ENCODE data around the gene TNFAIP8L3. TPM values are rescaled to one million over a fixed set of nuclear protein-coding genes. Genes with fewer than 3 reads are reported as not detected.
"Not testable (repeated sequence)": the region's sequence is repeated elsewhere in the genome, so short reads cannot be mapped to it uniquely, and the experiment has no call there.

Gene TNFAIP8L3
- not detected for polyA plus RNA-seq (2013, experiment 1 of 4)
- polyA plus RNA-seq (2013, experiment 2 of 4): 0.12 TPM
- polyA plus RNA-seq (2013, experiment 3 of 4): not detected
- polyA plus RNA-seq (2013, experiment 4 of 4): 0.12 TPM

GRCh38 chr15:51094606-51095569, at the start of gene TNFAIP8L3:
Gene TNFAIP8L3, minus strand, starts transcription at chr15:51094906. Its CDS starts 311 bp downstream, at chr15:51094595.
- Histone ChIP-seq H3K4me3 (ENCODE audit: insufficient read depth, low read depth, low read length) (peak within 1 kb of the TSS; percentile 31), H3K36me3 (ENCODE audit: control insufficient read depth, insufficient read depth, low read length) (no peaks in the 10 kb centered on the region), H3K4me1 (ENCODE audit: control insufficient read depth, insufficient read depth, low read length) (peaks cover 6% of the 10 kb centered on the region), H3K9me3 (ENCODE audit: control insufficient read depth, low read length) (no peaks in the 10 kb centered on the region), H3K27me3 (ENCODE audit: control insufficient read depth, insufficient read depth, low read length, poor library complexity, severe bottlenecking) (peaks cover 72% of the 10 kb centered on the region), H3K27ac (ENCODE audit: insufficient read depth, low read depth, low read length, poor library complexity, severe bottlenecking) (no peak within 1 kb of the TSS)
- 2 to 3% methylated on average over 98 of the region's 98 CpGs for WGBS, 2 experiments

- Histone ChIP-seq H3K4me1 (ENCODE audit: control insufficient read depth, insufficient read depth, low read length) (no peaks in the 10 kb centered on the region), H3K27ac (ENCODE audit: insufficient read depth, low read depth, low read length, poor library complexity, severe bottlenecking) (no peak overlapping the region), H3K9me3 (ENCODE audit: control insufficient read depth, low read length) (no peaks in the 10 kb centered on the region), H3K36me3 (ENCODE audit: control insufficient read depth, insufficient read depth, low read length) (no peaks in the 10 kb centered on the region), H3K4me3 (ENCODE audit: insufficient read depth, low read depth, low read length) (no peak overlapping the region), H3K27me3 (ENCODE audit: control insufficient read depth, insufficient read depth, low read length, poor library complexity, severe bottlenecking) (no peaks in the 10 kb centered on the region)
- 87 to 92% methylated on average over 3 of the region's 3 CpGs for WGBS, 2 experiments
Measured at GRCh38 chr15:51144021-51144532, 49.4 kb upstream of the TNFAIP8L3 start.

GRCh38 chr15:51140347-51140746, 45.6 kb upstream of the TNFAIP8L3 start:
- not testable (repeated sequence) for H3K27ac ChIP-seq (ENCODE audit: insufficient read depth, low read depth, low read length, poor library complexity, severe bottlenecking); H3K36me3 ChIP-seq (ENCODE audit: control insufficient read depth, insufficient read depth, low read length); H3K9me3 ChIP-seq (ENCODE audit: control insufficient read depth, low read length); H3K4me3 ChIP-seq (ENCODE audit: insufficient read depth, low read depth, low read length); H3K4me1 ChIP-seq (ENCODE audit: control insufficient read depth, insufficient read depth, low read length); H3K27me3 ChIP-seq (ENCODE audit: control insufficient read depth, insufficient read depth, low read length, poor library complexity, severe bottlenecking)
- WGBS, 2 experiments: 88 to 93% methylated on average over 2 of the region's 2 CpGs

- 91 to 100% methylated on average over 1 of the region's 1 CpG for WGBS, 2 experiments
Measured at GRCh38 chr15:51139091-51139490, 44.4 kb upstream of the TNFAIP8L3 start.

GRCh38 chr15:51137880-51138430, 43.2 kb upstream of the TNFAIP8L3 start:
- no peaks in the 10 kb centered on the region for H3K9me3 ChIP-seq (ENCODE audit: control insufficient read depth, low read length)
- H3K27me3 ChIP-seq (ENCODE audit: control insufficient read depth, insufficient read depth, low read length, poor library complexity, severe bottlenecking): no peaks in the 10 kb centered on the region
- H3K4me3 ChIP-seq (ENCODE audit: insufficient read depth, low read depth, low read length): no peak overlapping the region
- H3K4me1 ChIP-seq (ENCODE audit: control insufficient read depth, insufficient read depth, low read length): no peaks in the 10 kb centered on the region
- no peak overlapping the region for H3K27ac ChIP-seq (ENCODE audit: insufficient read depth, low read depth, low read length, poor library complexity, severe bottlenecking)
- no peaks in the 10 kb centered on the region for H3K36me3 ChIP-seq (ENCODE audit: control insufficient read depth, insufficient read depth, low read length)
- WGBS, 2 experiments: 59 to 63% methylated on average over 5 of the region's 5 CpGs

More at GRCh38 chr15:51139091-51139490, 44.4 kb upstream of the TNFAIP8L3 start:
- H3K9me3 ChIP-seq (ENCODE audit: control insufficient read depth, low read length): no peaks in the 10 kb centered on the region
- H3K27me3 ChIP-seq (ENCODE audit: control insufficient read depth, insufficient read depth, low read length, poor library complexity, severe bottlenecking): no peaks in the 10 kb centered on the region
- H3K4me3 ChIP-seq (ENCODE audit: insufficient read depth, low read depth, low read length): no peak overlapping the region
- H3K36me3 ChIP-seq (ENCODE audit: control insufficient read depth, insufficient read depth, low read length): no peaks in the 10 kb centered on the region
- no peak overlapping the region for H3K27ac ChIP-seq (ENCODE audit: insufficient read depth, low read depth, low read length, poor library complexity, severe bottlenecking)
- no peaks in the 10 kb centered on the region for H3K4me1 ChIP-seq (ENCODE audit: control insufficient read depth, insufficient read depth, low read length)

- WGBS, 2 experiments: 73 to 89% methylated on average over 1 of the region's 1 CpG
- Histone ChIP-seq H3K4me3 (ENCODE audit: insufficient read depth, low read depth, low read length) (no peak overlapping the region), H3K27me3 (ENCODE audit: control insufficient read depth, insufficient read depth, low read length, poor library complexity, severe bottlenecking) (no peaks in the 10 kb centered on the region)
Measured at GRCh38 chr15:51137024-51137423, 42.3 kb upstream of the TNFAIP8L3 start.

GRCh38 chr15:51135276-51135675, 40.6 kb upstream of the TNFAIP8L3 start:
- WGBS, 2 experiments: 92 to 97% methylated on average over 2 of the region's 2 CpGs
- no peak overlapping the region for H3K4me3 ChIP-seq (ENCODE audit: insufficient read depth, low read depth, low read length)

More at GRCh38 chr15:51137024-51137423, 42.3 kb upstream of the TNFAIP8L3 start:
- H3K9me3 ChIP-seq (ENCODE audit: control insufficient read depth, low read length): no peaks in the 10 kb centered on the region
- no peaks in the 10 kb centered on the region for H3K36me3 ChIP-seq (ENCODE audit: control insufficient read depth, insufficient read depth, low read length)
- H3K27ac ChIP-seq (ENCODE audit: insufficient read depth, low read depth, low read length, poor library complexity, severe bottlenecking): no peak overlapping the region
- H3K4me1 ChIP-seq (ENCODE audit: control insufficient read depth, insufficient read depth, low read length): no peaks in the 10 kb centered on the region

GRCh38 chr15:51134416-51135199, 39.9 kb upstream of the TNFAIP8L3 start:
- no peaks in the 10 kb centered on the region for H3K9me3 ChIP-seq (ENCODE audit: control insufficient read depth, low read length)
- no peaks in the 10 kb centered on the region for H3K27me3 ChIP-seq (ENCODE audit: control insufficient read depth, insufficient read depth, low read length, poor library complexity, severe bottlenecking)
- H3K36me3 ChIP-seq (ENCODE audit: control insufficient read depth, insufficient read depth, low read length): no peaks in the 10 kb centered on the region
- no peaks in the 10 kb centered on the region for H3K4me1 ChIP-seq (ENCODE audit: control insufficient read depth, insufficient read depth, low read length)
- no peak overlapping the region for H3K27ac ChIP-seq (ENCODE audit: insufficient read depth, low read depth, low read length, poor library complexity, severe bottlenecking)
- H3K4me3 ChIP-seq (ENCODE audit: insufficient read depth, low read depth, low read length): no peak overlapping the region

More at GRCh38 chr15:51135276-51135675, 40.6 kb upstream of the TNFAIP8L3 start:
- Histone ChIP-seq H3K36me3 (ENCODE audit: control insufficient read depth, insufficient read depth, low read length) (no peaks in the 10 kb centered on the region), H3K9me3 (ENCODE audit: control insufficient read depth, low read length) (no peaks in the 10 kb centered on the region), H3K27ac (ENCODE audit: insufficient read depth, low read depth, low read length, poor library complexity, severe bottlenecking) (no peak overlapping the region), H3K4me1 (ENCODE audit: control insufficient read depth, insufficient read depth, low read length) (no peaks in the 10 kb centered on the region), H3K27me3 (ENCODE audit: control insufficient read depth, insufficient read depth, low read length, poor library complexity, severe bottlenecking) (no peaks in the 10 kb centered on the region)

- Histone ChIP-seq H3K4me3 (ENCODE audit: insufficient read depth, low read depth, low read length) (no peak overlapping the region), H3K27ac (ENCODE audit: insufficient read depth, low read depth, low read length, poor library complexity, severe bottlenecking) (no peak overlapping the region), H3K27me3 (ENCODE audit: control insufficient read depth, insufficient read depth, low read length, poor library complexity, severe bottlenecking) (no peaks in the 10 kb centered on the region), H3K4me1 (ENCODE audit: control insufficient read depth, insufficient read depth, low read length) (no peaks in the 10 kb centered on the region), H3K9me3 (ENCODE audit: control insufficient read depth, low read length) (no peaks in the 10 kb centered on the region), H3K36me3 (ENCODE audit: control insufficient read depth, insufficient read depth, low read length) (no peaks in the 10 kb centered on the region)
- 73 to 79% methylated on average over 6 to 7 of the region's 7 CpGs for WGBS, 2 experiments
Measured at GRCh38 chr15:51133140-51133765, 38.5 kb upstream of the TNFAIP8L3 start.

Measured in ectodermal cell (in vitro differentiated cells).